ENCODE results near the gene RLBP1. TPM values are rescaled to one million over a fixed set of nuclear protein-coding genes. Genes with fewer than 3 reads are reported as not detected.

Gene RLBP1
- total RNA-seq, 4 donors from 2014 or later, result not detected

DNA sequence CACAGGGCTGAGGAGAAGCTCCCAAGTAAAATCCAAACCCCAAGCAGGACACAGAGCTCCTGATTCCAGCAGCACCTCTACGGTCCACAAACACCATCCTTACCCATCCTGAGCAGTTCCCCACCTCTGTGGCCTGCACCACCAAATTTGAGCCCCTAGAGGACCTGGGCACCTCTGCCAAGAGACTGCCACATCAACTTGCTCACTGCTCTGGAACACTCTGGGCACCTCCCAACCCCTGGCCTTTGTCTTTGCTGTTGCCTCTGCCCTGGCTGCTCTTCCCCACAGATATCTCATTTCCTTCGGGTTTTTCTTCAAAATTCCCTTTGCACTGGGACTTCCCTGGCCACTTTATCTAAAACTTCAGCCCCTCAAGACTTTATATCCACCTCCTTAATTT, 5.8 kb downstream of the RLBP1 start:
- TF ChIP-seq, protein P1, sequence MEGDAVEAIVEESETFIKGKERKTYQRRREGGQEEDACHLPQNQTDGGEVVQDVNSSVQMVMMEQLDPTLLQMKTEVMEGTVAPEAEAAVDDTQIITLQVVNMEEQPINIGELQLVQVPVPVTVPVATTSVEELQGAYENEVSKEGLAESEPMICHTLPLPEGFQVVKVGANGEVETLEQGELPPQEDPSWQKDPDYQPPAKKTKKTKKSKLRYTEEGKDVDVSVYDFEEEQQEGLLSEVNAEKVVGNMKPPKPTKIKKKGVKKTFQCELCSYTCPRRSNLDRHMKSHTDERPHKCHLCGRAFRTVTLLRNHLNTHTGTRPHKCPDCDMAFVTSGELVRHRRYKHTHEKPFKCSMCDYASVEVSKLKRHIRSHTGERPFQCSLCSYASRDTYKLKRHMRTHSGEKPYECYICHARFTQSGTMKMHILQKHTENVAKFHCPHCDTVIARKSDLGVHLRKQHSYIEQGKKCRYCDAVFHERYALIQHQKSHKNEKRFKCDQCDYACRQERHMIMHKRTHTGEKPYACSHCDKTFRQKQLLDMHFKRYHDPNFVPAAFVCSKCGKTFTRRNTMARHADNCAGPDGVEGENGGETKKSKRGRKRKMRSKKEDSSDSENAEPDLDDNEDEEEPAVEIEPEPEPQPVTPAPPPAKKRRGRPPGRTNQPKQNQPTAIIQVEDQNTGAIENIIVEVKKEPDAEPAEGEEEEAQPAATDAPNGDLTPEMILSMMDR (IDR thresholded peaks at IDR 0.05; ENCODE audit: low read depth), result no peak

DNA sequence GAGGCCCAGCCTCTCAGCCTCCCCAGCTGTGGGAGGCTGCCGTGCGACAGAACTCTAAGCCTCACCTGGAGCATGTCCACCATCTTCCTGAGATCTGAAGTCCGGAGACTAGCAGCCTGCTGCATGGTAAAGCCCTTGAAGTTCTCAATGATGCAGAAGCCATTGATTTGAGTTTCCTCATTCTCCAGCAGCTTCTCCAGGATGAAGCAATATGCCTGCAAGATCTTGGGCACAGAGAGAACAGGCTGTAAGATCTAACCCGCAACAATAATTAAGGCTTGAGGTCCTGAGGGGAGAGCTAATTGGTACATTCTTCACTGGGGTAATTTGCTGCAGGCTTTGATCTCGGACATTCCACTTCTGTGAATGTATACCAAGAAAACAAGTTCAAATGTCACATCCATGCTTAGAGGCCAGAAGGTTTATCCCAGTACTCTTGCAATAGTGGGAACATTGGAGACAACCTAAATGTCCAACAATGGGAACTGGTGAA, 9.7 kb downstream of the RLBP1 start:
- TF ChIP-seq, protein P1 (IDR thresholded peaks at IDR 0.05; ENCODE audit: low read depth), result no peak

DNA sequence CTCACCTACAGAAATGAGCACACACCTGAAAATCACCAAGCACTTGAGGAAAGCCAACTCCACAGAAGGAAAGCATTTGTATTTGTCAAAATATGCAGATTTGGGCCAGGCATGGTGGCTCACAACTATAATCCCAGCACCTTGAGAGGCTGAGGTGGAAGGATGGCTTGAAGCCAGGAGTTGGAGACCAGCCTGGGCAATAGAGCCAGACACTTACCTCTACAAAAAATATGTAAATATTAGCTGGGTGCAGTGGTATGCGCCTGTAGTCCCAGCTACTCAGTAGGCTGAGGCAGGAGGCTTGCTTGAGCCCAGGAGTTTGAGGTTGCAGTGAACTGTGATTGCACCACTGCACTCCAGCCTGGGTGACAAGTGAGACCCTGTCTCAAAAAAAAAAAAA, 12.3 kb downstream of the RLBP1 start:
- TF ChIP-seq, protein P1 (IDR thresholded peaks at IDR 0.05; ENCODE audit: low read depth), result no peak

DNA sequence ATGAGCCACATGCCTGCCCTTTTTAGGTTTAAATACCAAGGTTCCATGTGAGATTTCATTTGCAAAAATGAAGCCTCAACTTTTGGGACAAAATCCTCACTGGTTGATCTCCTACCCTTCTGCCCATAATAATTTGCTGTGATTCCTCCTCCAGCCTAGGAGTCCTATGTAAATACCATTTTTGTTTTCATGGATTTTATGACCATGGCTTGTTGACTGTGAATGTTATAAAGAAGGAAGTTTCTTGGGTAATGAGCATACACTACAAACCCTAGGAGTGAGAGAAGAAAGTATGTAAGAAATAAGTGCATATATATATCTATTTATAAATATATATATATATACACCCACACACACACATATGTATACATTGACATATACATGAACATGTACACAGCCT, 13.1 kb downstream of the RLBP1 start:
- TF ChIP-seq, protein P1 (IDR thresholded peaks at IDR 0.05; ENCODE audit: low read depth), result no peak

DNA sequence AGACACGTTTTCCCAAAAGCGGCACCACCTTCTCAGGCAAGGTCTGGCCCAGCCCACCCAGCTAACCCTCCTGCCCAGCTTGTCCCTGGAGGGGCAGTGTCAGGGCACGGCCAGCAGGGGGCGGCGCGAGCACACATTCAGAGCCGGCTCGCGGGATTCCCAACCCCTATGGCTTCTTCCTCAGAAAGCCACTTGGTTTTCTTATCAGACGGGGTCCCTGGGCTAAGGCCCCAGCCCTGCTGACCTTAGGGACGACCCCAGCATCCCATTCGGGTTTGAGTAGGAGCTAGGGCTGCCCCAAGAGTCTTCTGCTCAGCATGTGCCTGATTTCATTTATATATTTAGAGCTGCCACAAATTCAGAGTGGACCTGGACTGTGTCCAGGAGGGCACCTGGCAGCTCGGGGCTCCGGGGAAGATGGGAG, 14.5 kb downstream of the RLBP1 start:
- TF ChIP-seq, protein P1 (IDR thresholded peaks at IDR 0.05; ENCODE audit: low read depth), result no peak

DNA sequence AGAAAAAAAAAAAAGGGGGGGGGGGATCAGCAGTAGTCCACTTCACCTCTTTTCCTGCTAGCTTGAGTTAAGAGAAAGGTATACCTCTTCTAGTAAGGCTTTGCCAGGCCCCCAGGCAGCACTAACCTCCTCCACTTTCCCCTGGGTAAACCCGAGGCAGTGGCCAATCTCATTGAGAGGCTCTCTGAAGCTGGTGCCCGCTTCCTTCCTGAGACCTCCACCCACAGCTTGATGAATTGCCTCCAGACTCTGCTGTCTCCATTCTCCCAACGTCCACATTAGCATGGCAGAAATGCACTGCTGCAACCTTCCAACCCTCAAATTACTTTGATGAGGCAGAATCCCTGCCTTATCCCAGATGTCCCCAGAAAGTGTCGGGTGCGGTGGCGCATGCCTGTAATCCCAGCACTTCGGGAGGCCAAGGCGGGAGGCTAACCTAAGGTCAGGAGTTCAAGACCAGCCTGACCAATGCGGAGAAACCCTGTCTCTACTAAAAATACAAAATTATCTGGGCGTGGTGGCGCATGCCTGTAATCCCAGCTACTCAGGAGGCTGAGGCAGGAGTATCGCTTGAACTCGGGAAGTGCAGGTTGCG, 15.3 kb downstream of the RLBP1 start:
- TF ChIP-seq, protein P1 (IDR thresholded peaks at IDR 0.05; ENCODE audit: low read depth), result no peak

DNA sequence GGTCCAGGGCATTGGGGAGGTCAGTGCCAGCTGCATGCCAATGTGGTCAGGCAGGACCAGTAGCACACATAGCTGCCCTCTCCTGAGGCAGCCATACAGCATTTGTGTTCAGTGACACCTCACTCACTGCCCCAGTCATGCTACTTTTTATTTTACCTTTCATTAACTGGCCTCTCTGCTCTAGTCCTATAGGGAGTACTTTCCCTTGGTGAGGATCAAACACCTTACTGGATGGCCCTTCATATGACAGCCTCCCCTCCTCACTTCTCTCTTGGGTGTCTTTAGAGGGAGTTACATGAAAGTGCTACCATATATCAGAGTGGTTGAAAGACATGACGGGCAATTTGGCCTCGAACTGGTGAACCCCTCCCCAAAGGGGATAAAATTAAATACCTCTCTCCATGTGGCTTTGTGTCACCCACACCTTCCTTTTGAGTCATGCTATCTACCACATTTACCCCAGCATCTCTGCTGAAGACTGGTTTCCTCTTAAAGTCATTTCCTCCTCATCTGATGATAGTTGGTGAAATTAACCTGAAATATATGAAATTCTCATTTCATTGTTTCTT, 17.6 kb downstream of the RLBP1 start:
- TF ChIP-seq, protein P1 (IDR thresholded peaks at IDR 0.05; ENCODE audit: low read depth), result no peak

Data from subcutaneous adipose tissue (tissue), 4 donors.